Muscle of back (tissue), 11 donors: ENCODE data around the gene CDH26. TPM values are rescaled to one million over a fixed set of nuclear protein-coding genes. Genes with fewer than 3 reads are reported as not detected.
"Not testable (repeated sequence)": the region's sequence is repeated elsewhere in the genome, so short reads cannot be mapped to it uniquely, and the experiment has no call there.

Experiments
- DNase-seq, 3 donors: peaks; one replicate each; pipeline versions ENCODE4 v3.0.0 to v3.0.0-alpha.2; 2013
- polyA plus RNA-seq, 10 donors: library from polyadenylated mRNA; unstranded; fragments of 120-200 nt; gene quantifications; one replicate each; pipeline ENCODE4 v1.2.1, GENCODE V29; 2013; ENCODE audit not compliant: insufficient read length in 10 of 10

CDH26 gene
- polyA plus RNA-seq, 10 donors: 0.20 to 1.5 (median 0.77) TPM

- DNase-seq: peak; percentile 96 to 99 (median 97)
Observed at GRCh38 chr20:59940129-59940955, 17.9 kb upstream of the CDH26 start, which contains the start of the genes FAM217B and PPP1R3D. Gene FAM217B (plus strand): TSS chr20:59940389. CDS start chr20:59943944, 3,555 bp downstream. Gene PPP1R3D (minus strand): TSS chr20:59940305. CDS start chr20:59939931, 374 bp downstream.

GRCh38 chr20:59940956-59941294 lies 17.3 kb upstream of the CDH26 start:
- no peak for DNase-seq

- DNase-seq: no peak
Observed at GRCh38 chr20:59942245-59942644, 16.0 kb upstream of the CDH26 start.

- peak in 1 of 3 donors; percentile 40 for DNase-seq
Observed at GRCh38 chr20:59944726-59945125, 13.5 kb upstream of the CDH26 start.

- DNase-seq: no peak
Observed at GRCh38 chr20:59945175-59945574, 13.0 kb upstream of the CDH26 start.

- DNase-seq: peak in 1 of 3 donors; percentile 27
Observed at GRCh38 chr20:59945731-59946130, 12.5 kb upstream of the CDH26 start.

GRCh38 chr20:59947376-59947775 lies 10.8 kb upstream of the CDH26 start:
- DNase-seq: no peak

- DNase-seq: no peak
Observed at GRCh38 chr20:59948212-59948611, 10.0 kb upstream of the CDH26 start.

GRCh38 chr20:59948828-59949720 lies 9.1 kb upstream of the CDH26 start:
- DNase-seq: peak; percentile 62 to 82 (median 63)

- no peak for DNase-seq
Observed at GRCh38 chr20:59949911-59950310, 8.3 kb upstream of the CDH26 start.

GRCh38 chr20:59954718-59955117 lies 3.5 kb upstream of the CDH26 start:
- DNase-seq: no peak

- DNase-seq: peak in 1 of 3 donors; percentile 27
Observed at GRCh38 chr20:59955131-59955796, 3.0 kb upstream of the CDH26 start.

- not testable (repeated sequence) for DNase-seq
Observed at GRCh38 chr20:59957568-59957967, 655 bp upstream of the CDH26 start.

GRCh38 chr20:59958626-59959025 lies 403 bp downstream of the CDH26 start:
- no peak for DNase-seq

GRCh38 chr20:59961423-59961822 lies 3.2 kb downstream of the CDH26 start:
- DNase-seq: no peak

GRCh38 chr20:59962155-59962554 lies 3.9 kb downstream of the CDH26 start:
- no peak for DNase-seq

GRCh38 chr20:59966428-59966827 lies 8.2 kb downstream of the CDH26 start:
- no peak for DNase-seq

GRCh38 chr20:59971428-59971827 lies 13.2 kb downstream of the CDH26 start:
- no peak for DNase-seq

- no peak for DNase-seq
Observed at GRCh38 chr20:59972037-59972801, 14.0 kb downstream of the CDH26 start.

GRCh38 chr20:59976156-59976782 lies 18.0 kb downstream of the CDH26 start:
- peak in 1 of 3 donors; percentile 43 for DNase-seq

GRCh38 chr20:59977086-59977485 lies 18.9 kb downstream of the CDH26 start:
- no peak for DNase-seq
